WERI-Rb-1 (cell line): ENCODE data around the gene SPOCK3.
A peak's percentile ranks its signal among the peaks of the same experiment; 100 is the strongest.
"Not testable (repeated sequence)": the region's sequence is repeated elsewhere in the genome, so short reads cannot be mapped to it uniquely, and the experiment has no call there.

Experiments
- DNase-seq: peaks from one replicate; pipeline ENCODE4 v3.0.0-alpha.2; 2020
- H3K27ac ChIP-seq: fragments of 250-450 bp; sonication (Bioruptor Pico); 2 replicates; pipeline ENCODE4 v1.5.1; 2020; ENCODE audit warnings: mild to moderate bottlenecking, moderate library complexity
- H3K27me3 ChIP-seq: fragments of 250-450 bp; sonication (Bioruptor Pico); 2 replicates; pipeline ENCODE4 v1.5.1; 2021; ENCODE audit warnings: mild to moderate bottlenecking, low read depth, moderate library complexity; ENCODE audit not compliant: insufficient read depth, severe bottlenecking
- H3K36me3 ChIP-seq: fragments of 250-450 bp; sonication (Bioruptor Pico); 2 replicates; pipeline ENCODE4 v1.5.1; 2020; ENCODE audit warnings: mild to moderate bottlenecking, moderate library complexity
- H3K4me3 ChIP-seq: 2 replicates; pipeline ENCODE4 v1.5.1; 2011; ENCODE audit warnings: low read depth, mild to moderate bottlenecking, control low read depth, low read length
- H3K9me3 ChIP-seq: fragments of 250-450 bp; sonication (Bioruptor Pico); 2 replicates; pipeline ENCODE4 v1.5.1; 2021; ENCODE audit warnings: mild to moderate bottlenecking, moderate library complexity; ENCODE audit not compliant: severe bottlenecking
- CTCF ChIP-seq: IDR thresholded peaks from 2 replicates; pipeline ENCODE4 v1.5.1; 2011; ENCODE audit warnings: low read depth, mild to moderate bottlenecking, control low read depth, inconsistent platforms, low read length

SPOCK3 gene

DNA sequence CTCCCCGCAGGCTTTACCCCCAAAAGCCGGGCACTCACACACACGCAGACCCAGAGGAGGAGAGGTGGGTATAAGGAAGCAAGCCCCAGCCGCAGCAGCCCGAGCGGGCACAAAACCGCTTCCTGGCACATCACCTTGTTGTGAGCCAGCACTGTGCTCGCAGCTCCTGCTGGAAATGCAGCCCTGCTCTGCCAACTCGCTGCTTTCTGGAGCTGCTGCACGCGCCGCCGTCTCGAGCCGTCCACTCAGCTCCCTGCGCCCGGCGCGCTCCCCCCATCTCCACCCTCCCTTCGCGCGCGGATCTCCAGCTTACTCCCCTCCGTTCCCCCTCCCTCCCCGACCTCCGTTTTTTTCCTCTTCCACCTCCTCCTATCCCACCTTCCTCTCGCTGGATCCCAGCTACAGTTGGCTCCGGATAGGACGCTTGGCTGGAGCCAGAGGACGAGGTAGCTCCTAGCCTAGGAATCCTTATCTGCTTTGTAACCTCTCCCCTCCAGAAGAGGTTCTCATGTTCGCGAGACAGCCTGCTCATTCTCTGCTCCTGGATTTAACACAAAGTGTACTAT, at the start of gene SPOCK3:
SPOCK3 (minus strand) TSS at position 179 of the 566 bp plus-strand sequence.
- Histone ChIP-seq H3K27ac (peak within 1 kb of the TSS; percentile 9; the same call in 1 of the 2 replicates), H3K27me3 (no peaks in the 10 kb centered on the region), H3K4me3 (peak within 1 kb of the TSS; percentile 81), H3K9me3 (no peaks in the 10 kb centered on the region), H3K36me3 (no peaks in the 10 kb centered on the region)
- peak; percentile 78 for DNase-seq
- TF ChIP-seq CTCF: no peak

- TF ChIP-seq CTCF: no peak
- H3K27ac ChIP-seq: no peak overlapping the region
- no peaks in the 10 kb centered on the region for H3K9me3 ChIP-seq
- H3K36me3 ChIP-seq: no peaks in the 10 kb centered on the region
- H3K27me3 ChIP-seq: no peaks in the 10 kb centered on the region
- no peak overlapping the region for H3K4me3 ChIP-seq
- no peak for DNase-seq
Observed at GRCh38 chr4:167282171-167282864, 48.0 kb upstream of the SPOCK3 start.

GRCh38 chr4:167281545-167281944, 47.3 kb upstream of the SPOCK3 start:
- not testable (repeated sequence) for H3K4me3 ChIP-seq, H3K27me3 ChIP-seq, H3K9me3 ChIP-seq, H3K27ac ChIP-seq, DNase-seq, H3K36me3 ChIP-seq

DNA sequence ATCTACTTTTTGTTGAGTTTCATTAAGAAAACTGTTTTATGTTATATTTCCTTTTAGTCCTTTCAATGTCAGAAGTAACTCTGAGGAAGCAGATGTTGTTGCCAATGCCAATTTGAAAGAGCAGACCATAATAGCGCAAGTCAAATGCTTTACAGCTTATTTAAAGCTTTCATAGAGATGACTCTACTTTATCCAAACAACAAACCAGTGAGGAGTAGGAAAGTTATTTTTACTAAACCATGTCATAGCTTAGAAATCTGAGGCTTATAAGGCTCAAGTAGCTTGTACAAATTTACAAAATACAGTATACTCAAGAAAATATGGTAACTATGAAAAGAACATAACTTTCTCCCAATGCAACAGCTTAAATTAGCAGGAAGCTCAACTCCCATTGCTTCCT, 40.1 kb upstream of the SPOCK3 start:
- H3K36me3 ChIP-seq: no peaks in the 10 kb centered on the region
- H3K27ac ChIP-seq: no peak overlapping the region
- DNase-seq: no peak
- no peaks in the 10 kb centered on the region for H3K27me3 ChIP-seq
- H3K4me3 ChIP-seq: no peak overlapping the region
- H3K9me3 ChIP-seq: peaks cover 4% of the 10 kb centered on the region
- TF ChIP-seq CTCF: no peak

DNA sequence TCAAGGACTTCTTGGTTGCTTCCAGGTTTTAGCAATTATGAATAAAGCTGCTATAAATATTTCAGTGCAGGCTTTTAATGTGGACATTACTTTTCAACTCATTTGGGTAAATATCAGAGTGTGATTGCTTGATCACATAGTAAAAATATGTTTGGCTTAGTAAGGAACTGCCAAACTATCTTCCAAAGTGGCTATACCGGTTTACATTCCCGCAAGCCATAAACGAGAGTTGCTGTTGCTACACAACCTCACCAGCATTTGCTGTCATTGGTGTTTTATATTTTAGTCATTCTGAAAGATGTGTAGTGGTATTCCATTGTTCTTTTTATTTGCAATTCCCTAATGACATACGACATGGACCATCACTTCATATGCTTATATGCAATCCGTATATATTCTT, 30.9 kb upstream of the SPOCK3 start:
- DNase-seq: no peak
- Histone ChIP-seq H3K27ac (no peak overlapping the region), H3K27me3 (no peaks in the 10 kb centered on the region), H3K9me3 (no peaks in the 10 kb centered on the region), H3K4me3 (no peak overlapping the region), H3K36me3 (no peaks in the 10 kb centered on the region)
- TF ChIP-seq CTCF: no peak

GRCh38 chr4:167248271-167248670, 14.0 kb upstream of the SPOCK3 start:
- no peak overlapping the region for H3K4me3 ChIP-seq
- no peaks in the 10 kb centered on the region for H3K36me3 ChIP-seq
- H3K27ac ChIP-seq: no peak overlapping the region
- H3K9me3 ChIP-seq: no peaks in the 10 kb centered on the region
- no peaks in the 10 kb centered on the region for H3K27me3 ChIP-seq
- no peak for TF ChIP-seq CTCF
- DNase-seq: no peak
